Glutamatergic neuron (in vitro differentiated cells): ENCODE data around the gene HDAC8. TPM values are rescaled to one million over a fixed set of nuclear protein-coding genes. Genes with fewer than 3 reads are reported as not detected.
A peak's percentile ranks its signal among the peaks of the same experiment; 100 is the strongest.

Experiments used
- DNase-seq: peaks from one replicate; pipeline ENCODE4 v3.0.0; 2022
- H3K27ac Mint-ChIP-seq: one replicate; pipeline ENCODE4 v1.8.0; 2020; ENCODE audit warnings: mild to moderate bottlenecking, mixed read lengths, inconsistent platforms; ENCODE audit not compliant: unreplicated experiment
- H3K27me3 Mint-ChIP-seq: one replicate; pipeline ENCODE4 v1.8.0; 2020; ENCODE audit warnings: mild to moderate bottlenecking, moderate library complexity, mixed read lengths, inconsistent platforms; ENCODE audit not compliant: unreplicated experiment
- H3K36me3 Mint-ChIP-seq: one replicate; pipeline ENCODE4 v1.8.0; 2020; ENCODE audit warnings: mild to moderate bottlenecking, mixed read lengths, inconsistent platforms; ENCODE audit not compliant: unreplicated experiment
- H3K4me1 Mint-ChIP-seq: one replicate; pipeline ENCODE4 v1.8.0; 2020; ENCODE audit warnings: mild to moderate bottlenecking, low read depth, mixed read lengths, inconsistent platforms; ENCODE audit not compliant: unreplicated experiment
- H3K4me3 Mint-ChIP-seq: one replicate; pipeline ENCODE4 v1.8.0; 2020; ENCODE audit warnings: mild to moderate bottlenecking, mixed read lengths, inconsistent platforms; ENCODE audit not compliant: unreplicated experiment
- H3K9me3 Mint-ChIP-seq: one replicate; pipeline ENCODE4 v1.8.0; 2020; ENCODE audit warnings: mild to moderate bottlenecking, moderate library complexity, mixed read lengths, inconsistent platforms; ENCODE audit not compliant: unreplicated experiment
- CTCF ChIP-seq: fragments of 200-600 bp; sonication (generic); IDR thresholded peaks from one replicate; pipeline ENCODE4 v1.5.0; 2021; ENCODE audit not compliant: partially characterized antibody, unreplicated experiment
- total RNA-seq: library from RNA; stranded (reverse); fragmentation: NEBNext Ultra II Directional; extraction: Animal tissue kit (Norgen Biotek cat#: 25700); gene quantifications from one replicate; pipeline ENCODE4 v1.2.1, GENCODE V29; 2021; ENCODE audit not compliant: unreplicated experiment

Gene HDAC8
- total RNA-seq, 1 donor from 2014 or later = 49.0 TPM

DNA sequence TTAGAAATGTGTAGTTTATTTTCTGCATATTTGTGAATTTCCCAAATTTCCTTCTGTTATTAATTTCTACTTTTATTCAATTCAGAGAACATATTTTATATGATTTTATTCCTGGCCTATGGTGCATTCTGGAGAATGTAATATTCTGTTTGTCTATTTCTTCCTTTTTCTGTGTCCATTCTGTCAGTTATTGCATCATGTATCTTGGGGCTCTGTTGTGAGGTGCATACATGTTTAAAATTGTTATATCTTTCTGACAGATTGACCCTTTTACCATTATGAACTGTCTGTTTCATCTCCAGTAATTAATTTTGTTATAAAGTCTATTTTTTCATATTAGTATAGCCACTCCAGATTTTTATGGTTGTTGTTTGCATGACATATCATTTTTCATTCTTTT lies 170.0 kb downstream of the HDAC8 start:
- no peaks in the 10 kb centered on the region for H3K9me3 Mint-ChIP-seq

DNA sequence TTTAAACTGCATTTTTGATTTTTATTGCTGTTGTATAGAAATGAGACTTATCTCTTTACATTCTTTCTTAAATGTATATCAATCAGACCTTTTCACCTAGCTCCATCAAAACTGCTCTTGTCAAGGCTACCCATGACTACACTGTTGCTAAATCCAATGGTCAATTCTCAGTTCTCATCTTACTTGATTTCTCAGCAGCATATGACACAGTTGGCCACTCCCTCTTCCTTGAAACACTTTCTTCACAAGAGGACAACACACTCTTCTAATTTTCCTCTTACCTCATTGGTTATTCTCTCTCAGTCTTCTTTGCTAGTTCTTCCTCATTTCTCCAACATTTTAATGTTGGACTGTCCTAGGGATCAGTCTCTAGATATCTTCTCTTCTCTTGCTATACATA lies 172.8 kb downstream of the HDAC8 start:
- Mint-ChIP-seq H3K27me3 (peaks cover 2% of the 10 kb centered on the region), H3K27ac (no peak overlapping the region), H3K4me3 (no peak overlapping the region), H3K36me3 (peaks cover 6% of the 10 kb centered on the region), H3K4me1 (peaks cover 7% of the 10 kb centered on the region), H3K9me3 (no peaks in the 10 kb centered on the region)
- no peak for TF ChIP-seq CTCF
- DNase-seq = no peak

More for the DNA sequence above, 170.0 kb downstream of the HDAC8 start:
- Mint-ChIP-seq H3K4me3 (no peak overlapping the region), H3K36me3 (peaks cover 6% of the 10 kb centered on the region), H3K27me3 (peaks cover 2% of the 10 kb centered on the region), H3K4me1 (no peaks in the 10 kb centered on the region), H3K27ac (no peak overlapping the region)
- no peak for TF ChIP-seq CTCF
- no peak for DNase-seq

- no peaks in the 10 kb centered on the region for H3K9me3 Mint-ChIP-seq
Measured at GRCh38 chrX:72396117-72396516, 176.5 kb downstream of the HDAC8 start.

GRCh38 chrX:72395237-72395636 lies 177.4 kb downstream of the HDAC8 start:
- no peak for DNase-seq
- H3K36me3 Mint-ChIP-seq = peaks cover 5% of the 10 kb centered on the region
- peaks cover 2% of the 10 kb centered on the region for H3K27me3 Mint-ChIP-seq
- no peaks in the 10 kb centered on the region for H3K9me3 Mint-ChIP-seq
- no peak overlapping the region for H3K27ac Mint-ChIP-seq
- peaks cover 12% of the 10 kb centered on the region for H3K4me1 Mint-ChIP-seq
- no peak for TF ChIP-seq CTCF
- no peak overlapping the region for H3K4me3 Mint-ChIP-seq

More at GRCh38 chrX:72396117-72396516, 176.5 kb downstream of the HDAC8 start:
- Mint-ChIP-seq H3K27ac (no peak overlapping the region), H3K4me3 (no peak overlapping the region), H3K27me3 (peaks cover 2% of the 10 kb centered on the region), H3K4me1 (peaks cover 12% of the 10 kb centered on the region), H3K36me3 (peaks cover 6% of the 10 kb centered on the region)
- no peak for DNase-seq
- no peak for TF ChIP-seq CTCF

- DNase-seq = no peak
- H3K27me3 Mint-ChIP-seq = no peaks in the 10 kb centered on the region
- H3K9me3 Mint-ChIP-seq = no peaks in the 10 kb centered on the region
- no peaks in the 10 kb centered on the region for H3K36me3 Mint-ChIP-seq
- peaks cover 12% of the 10 kb centered on the region for H3K4me1 Mint-ChIP-seq
- no peak overlapping the region for H3K4me3 Mint-ChIP-seq
- TF ChIP-seq CTCF = no peak
- H3K27ac Mint-ChIP-seq = peak overlapping the region; percentile 3
Measured at GRCh38 chrX:72394518-72395170, 178.0 kb downstream of the HDAC8 start.
